ES-I3 (cell line): ENCODE results near the gene IL4.
"Not testable (repeated sequence)": the region's sequence is repeated elsewhere in the genome, so short reads cannot be mapped to it uniquely, and the experiment has no call there.

Source experiments
- H3K36me3 ChIP-seq: 2 replicates; pipeline ENCODE4 v1.6.1; 2013; ENCODE audit warnings: mild to moderate bottlenecking, low read length, control low read depth, moderate library complexity; ENCODE audit not compliant: insufficient read depth
- H3K4me1 ChIP-seq: 2 replicates; pipeline ENCODE4 v1.6.1; 2013; ENCODE audit warnings: mild to moderate bottlenecking, control low read depth, low read length; ENCODE audit not compliant: insufficient read depth
- H3K9ac ChIP-seq: 2 replicates; pipeline ENCODE4 v1.6.1; 2013; ENCODE audit warnings: low read depth, mild to moderate bottlenecking, low read length, moderate library complexity
- H3K9me3 ChIP-seq: 2 replicates; pipeline ENCODE4 v1.6.1; 2013; ENCODE audit warnings: mild to moderate bottlenecking, low read length, moderate library complexity; ENCODE audit not compliant: control insufficient read depth, insufficient read depth

Gene IL4

DNA sequence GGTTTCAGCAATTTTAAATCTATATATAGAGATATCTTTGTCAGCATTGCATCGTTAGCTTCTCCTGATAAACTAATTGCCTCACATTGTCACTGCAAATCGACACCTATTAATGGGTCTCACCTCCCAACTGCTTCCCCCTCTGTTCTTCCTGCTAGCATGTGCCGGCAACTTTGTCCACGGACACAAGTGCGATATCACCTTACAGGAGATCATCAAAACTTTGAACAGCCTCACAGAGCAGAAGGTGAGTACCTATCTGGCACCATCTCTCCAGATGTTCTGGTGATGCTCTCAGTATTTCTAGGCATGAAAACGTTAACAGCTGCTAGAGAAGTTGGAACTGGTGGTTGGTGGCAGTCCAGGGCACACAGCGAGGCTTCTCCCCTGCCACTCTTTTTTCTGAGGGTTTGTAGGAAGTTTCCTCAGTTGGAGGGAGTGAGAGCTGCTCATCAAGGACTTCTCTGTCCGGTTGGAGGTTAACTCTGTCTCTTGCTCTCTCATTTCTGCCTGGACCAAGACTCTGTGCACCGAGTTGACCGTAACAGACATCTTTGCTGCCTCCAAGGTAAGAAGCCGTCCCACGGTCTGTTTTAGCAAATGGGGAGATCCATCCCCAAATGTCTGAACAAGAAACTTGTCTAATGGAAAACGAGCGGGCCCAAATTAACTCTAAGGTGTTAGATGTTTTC, at the start of gene IL4:
Gene IL4 (plus strand): TSS at position 51 of the 692 bp plus-strand sequence. CDS start 62 bp downstream, at position 113.
- Histone ChIP-seq H3K9ac (no peak within 1 kb of the TSS), H3K4me1 (0 out of 2 replicates have a peak, but pooled peaks cover 6% of the 10 kb centered on the region), H3K9me3 (no peaks in the 10 kb centered on the region), H3K36me3 (no peaks in the 10 kb centered on the region)

DNA sequence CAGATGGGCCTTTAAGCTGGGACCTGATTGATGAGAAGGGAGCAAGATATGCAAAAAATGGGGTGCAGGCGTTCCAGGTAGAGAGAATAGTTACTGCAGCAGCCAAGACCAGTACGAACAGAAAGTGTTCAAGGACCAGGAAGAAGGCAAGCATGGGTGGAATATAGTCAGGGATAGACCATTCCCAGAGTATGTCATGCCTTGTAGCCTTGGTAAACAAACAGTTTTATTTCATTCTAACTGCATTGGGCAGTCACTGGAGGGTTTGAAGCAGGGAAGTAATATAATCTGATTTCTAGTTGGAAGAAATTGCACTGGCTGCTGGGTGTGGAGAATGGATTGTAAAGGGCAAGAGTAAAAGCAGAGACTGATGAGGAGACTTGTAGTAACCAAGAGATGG, 46.3 kb upstream of the IL4 start:
- no peak overlapping the region for H3K9ac ChIP-seq
- no peaks in the 10 kb centered on the region for H3K36me3 ChIP-seq
- no peaks in the 10 kb centered on the region for H3K4me1 ChIP-seq
- H3K9me3 ChIP-seq: no peaks in the 10 kb centered on the region

- Histone ChIP-seq H3K9ac (no peak overlapping the region), H3K4me1 (no peaks in the 10 kb centered on the region), H3K9me3 (no peaks in the 10 kb centered on the region), H3K36me3 (no peaks in the 10 kb centered on the region)
These were observed 45.0 kb upstream of the IL4 start for GRCh38 chr5:132628814-132629213.

- no peaks in the 10 kb centered on the region for H3K4me1 ChIP-seq
- no peak overlapping the region for H3K9ac ChIP-seq
- H3K9me3 ChIP-seq: no peaks in the 10 kb centered on the region
- no peaks in the 10 kb centered on the region for H3K36me3 ChIP-seq
These were observed 44.4 kb upstream of the IL4 start for GRCh38 chr5:132629230-132629944.

DNA sequence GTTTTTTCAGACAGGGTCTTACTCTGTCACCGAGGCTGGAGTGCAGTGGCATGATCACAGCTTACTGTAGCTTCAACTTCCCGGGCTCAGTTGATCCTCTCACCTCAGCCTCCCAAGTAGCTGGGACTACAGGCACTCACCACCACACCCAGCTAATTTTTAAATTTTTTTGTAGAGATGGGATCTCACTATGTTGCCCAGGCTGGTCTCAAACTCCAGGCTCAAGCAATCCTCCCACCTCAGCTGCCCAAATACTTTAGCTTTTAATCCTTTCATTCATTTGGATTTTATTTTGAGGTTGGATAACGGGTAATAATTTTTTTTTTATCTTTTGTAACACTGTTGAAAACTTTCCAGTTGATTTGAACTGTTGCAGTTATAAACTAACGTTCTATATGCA, 40.2 kb upstream of the IL4 start:
- H3K9ac ChIP-seq, H3K36me3 ChIP-seq: not testable (repeated sequence)

DNA sequence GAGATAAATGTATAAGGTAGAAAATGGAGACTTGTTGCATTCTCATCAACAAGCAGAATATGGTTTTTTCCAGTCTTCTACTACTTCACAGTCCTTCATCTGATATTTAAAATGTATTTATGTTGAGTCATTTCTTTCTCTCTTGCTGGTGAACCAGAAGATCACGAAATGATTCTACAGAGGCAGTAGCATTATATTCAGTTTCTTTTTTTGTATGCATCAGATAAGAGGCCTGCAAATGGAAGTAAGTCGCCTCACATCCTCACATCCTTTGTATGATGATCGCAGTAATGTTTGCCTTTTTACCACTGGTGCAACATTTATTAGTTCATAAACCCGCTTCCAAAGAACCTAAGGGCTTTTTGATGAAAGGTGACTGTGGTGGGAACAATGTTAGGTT, 37.9 kb upstream of the IL4 start:
- Histone ChIP-seq H3K9ac (no peak overlapping the region), H3K36me3 (no peaks in the 10 kb centered on the region; the same call in 1 of the 2 replicates), H3K4me1 (no peaks in the 10 kb centered on the region), H3K9me3 (no peaks in the 10 kb centered on the region)

More for the DNA sequence above, 40.2 kb upstream of the IL4 start:
- H3K9me3 ChIP-seq, H3K4me1 ChIP-seq: not testable (repeated sequence)

DNA sequence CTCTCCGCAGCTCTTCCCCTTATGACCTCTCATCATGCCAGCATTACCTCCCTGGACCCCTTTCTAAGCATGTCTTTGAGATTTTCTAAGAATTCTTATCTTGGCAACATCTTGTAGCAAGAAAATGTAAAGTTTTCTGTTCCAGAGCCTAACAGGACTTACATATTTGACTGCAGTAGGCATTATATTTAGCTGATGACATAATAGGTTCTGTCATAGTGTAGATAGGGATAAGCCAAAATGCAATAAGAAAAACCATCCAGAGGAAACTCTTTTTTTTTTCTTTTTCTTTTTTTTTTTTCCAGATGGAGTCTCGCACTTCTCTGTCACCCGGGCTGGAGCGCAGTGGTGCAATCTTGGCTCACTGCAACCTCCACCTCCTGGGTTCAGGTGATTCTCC, 36.5 kb upstream of the IL4 start:
- H3K4me1 ChIP-seq: no peaks in the 10 kb centered on the region
- H3K9ac ChIP-seq: no peak overlapping the region
- no peaks in the 10 kb centered on the region for H3K9me3 ChIP-seq
- H3K36me3 ChIP-seq: no peaks in the 10 kb centered on the region; the same call in 1 of the 2 replicates

DNA sequence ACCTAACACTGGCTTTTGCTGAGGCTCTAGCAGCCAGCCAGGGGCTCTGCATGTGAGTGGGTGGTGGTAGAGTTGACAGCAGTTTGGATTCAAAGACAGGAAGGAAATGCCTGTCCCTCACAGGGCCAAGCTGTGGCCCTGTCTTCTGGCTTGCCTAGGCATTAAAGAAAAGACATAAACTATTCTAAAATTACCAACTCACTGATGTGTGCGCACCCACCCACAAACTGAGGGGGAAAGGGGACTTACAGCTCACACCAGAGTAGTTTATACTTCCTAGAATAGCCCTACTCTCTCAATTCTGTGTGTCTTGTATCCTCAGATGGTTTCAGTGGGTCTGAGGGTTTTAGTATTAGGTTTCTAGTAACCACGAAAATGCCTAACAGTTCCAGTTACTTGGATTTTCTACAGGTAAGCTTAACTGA, 34.1 kb upstream of the IL4 start:
- H3K36me3 ChIP-seq: no peaks in the 10 kb centered on the region; the same call in none of the 2 replicates
- H3K9ac ChIP-seq: no peak overlapping the region
- H3K9me3 ChIP-seq: no peaks in the 10 kb centered on the region
- H3K4me1 ChIP-seq: peaks cover 6% of the 10 kb centered on the region; the same call in 1 of the 2 replicates

- Histone ChIP-seq H3K9ac (no peak overlapping the region), H3K36me3 (no peaks in the 10 kb centered on the region; the same call in none of the 2 replicates), H3K9me3 (no peaks in the 10 kb centered on the region), H3K4me1 (peaks cover 6% of the 10 kb centered on the region; the same call in 1 of the 2 replicates)
These were observed 33.2 kb upstream of the IL4 start for GRCh38 chr5:132640613-132641012.

DNA sequence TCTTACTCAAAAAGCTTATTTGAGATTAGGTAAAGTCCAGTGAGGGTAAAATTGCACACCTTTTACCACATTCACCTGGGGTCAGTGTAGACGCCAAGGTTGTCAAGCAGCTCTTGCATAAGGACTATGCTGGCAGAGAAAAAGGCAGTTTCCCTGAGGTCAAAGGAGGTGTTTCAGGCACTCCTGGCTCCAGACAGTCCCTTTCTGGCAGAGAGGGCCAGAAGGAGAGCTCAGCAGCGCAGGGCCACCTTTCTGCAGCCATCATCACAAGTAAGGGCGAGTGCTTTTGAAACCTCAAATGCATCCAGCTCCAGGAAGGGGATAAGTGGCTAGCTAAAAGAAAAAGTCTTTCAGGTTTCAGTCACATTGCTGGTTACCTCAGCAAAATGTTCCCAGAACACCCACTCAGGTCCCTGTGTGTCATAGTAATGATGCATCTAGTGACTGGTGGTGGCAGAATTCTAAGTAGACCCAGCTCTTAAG, 32.5 kb upstream of the IL4 start:
- H3K9me3 ChIP-seq: no peaks in the 10 kb centered on the region; the same call in 1 of the 2 replicates
- H3K9ac ChIP-seq: no peak overlapping the region
- peaks cover 6% of the 10 kb centered on the region; the same call in 1 of the 2 replicates for H3K4me1 ChIP-seq
- no peaks in the 10 kb centered on the region; the same call in none of the 2 replicates for H3K36me3 ChIP-seq

GRCh38 chr5:132641841-132642240, 31.9 kb upstream of the IL4 start:
- H3K9me3 ChIP-seq: no peaks in the 10 kb centered on the region; the same call in 1 of the 2 replicates

DNA sequence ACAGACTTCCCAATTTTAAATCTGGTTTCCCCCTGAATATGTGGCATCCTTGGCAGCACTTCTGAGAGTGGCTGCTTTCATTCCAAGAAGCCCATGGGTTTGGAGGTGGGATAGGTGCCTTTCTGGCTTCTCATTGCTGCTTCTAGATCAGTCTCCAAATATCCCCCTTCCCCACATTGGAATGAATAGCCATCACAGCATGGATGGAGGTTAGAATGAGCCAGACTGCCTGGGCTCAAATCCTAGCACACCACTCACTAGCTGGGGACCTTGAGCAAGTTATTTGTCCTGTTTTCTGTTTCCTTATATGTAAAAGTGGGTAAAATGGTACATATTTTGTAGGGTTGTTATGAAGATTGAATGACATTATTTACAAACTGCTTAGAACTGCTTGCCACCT, 29.6 kb upstream of the IL4 start:
- H3K9ac ChIP-seq: no peak overlapping the region
- H3K9me3 ChIP-seq: no peaks in the 10 kb centered on the region; the same call in 1 of the 2 replicates
- peaks cover 6% of the 10 kb centered on the region; the same call in 1 of the 2 replicates for H3K4me1 ChIP-seq
- no peaks in the 10 kb centered on the region; the same call in none of the 2 replicates for H3K36me3 ChIP-seq

More at GRCh38 chr5:132641841-132642240, 31.9 kb upstream of the IL4 start:
- H3K9ac ChIP-seq: no peak overlapping the region
- peaks cover 6% of the 10 kb centered on the region; the same call in 1 of the 2 replicates for H3K4me1 ChIP-seq
- H3K36me3 ChIP-seq: no peaks in the 10 kb centered on the region; the same call in none of the 2 replicates

GRCh38 chr5:132646583-132647266, 27.1 kb upstream of the IL4 start:
- peaks cover 6% of the 10 kb centered on the region; the same call in 1 of the 2 replicates for H3K4me1 ChIP-seq
- no peaks in the 10 kb centered on the region; the same call in 1 of the 2 replicates for H3K9me3 ChIP-seq
- no peak overlapping the region for H3K9ac ChIP-seq
- H3K36me3 ChIP-seq: no peaks in the 10 kb centered on the region; the same call in none of the 2 replicates

DNA sequence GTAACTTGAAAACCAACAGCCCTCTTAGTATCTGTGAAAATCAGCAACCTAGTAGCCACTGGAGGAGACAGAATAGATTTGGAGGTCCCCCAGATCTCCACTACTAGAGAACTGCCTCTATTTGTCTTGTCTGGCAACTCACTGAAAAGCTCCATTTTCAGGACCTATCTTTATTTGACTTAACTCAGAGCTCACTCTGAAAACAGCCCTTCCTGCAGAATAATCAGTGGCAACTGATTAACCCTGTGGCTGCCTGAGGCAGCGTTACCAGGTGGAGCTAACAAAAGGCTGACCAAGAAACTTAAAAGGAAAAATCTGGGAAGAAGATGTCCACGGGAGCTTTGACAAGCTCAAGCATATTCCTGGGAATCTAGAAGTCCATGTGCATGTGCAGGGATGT, 26.3 kb upstream of the IL4 start:
- Histone ChIP-seq H3K36me3 (no peaks in the 10 kb centered on the region; the same call in none of the 2 replicates), H3K9me3 (no peaks in the 10 kb centered on the region; the same call in 1 of the 2 replicates), H3K4me1 (peaks cover 6% of the 10 kb centered on the region; the same call in 1 of the 2 replicates), H3K9ac (no peak overlapping the region)
